GM12874 (cell line): Measurements from ENCODE around the gene VMP1.

Experiments used
- TF ChIP-seq, protein P1 (sequence below): IDR thresholded peaks from 2 replicates; pipeline ENCODE4 v1.5.1; 2011; ENCODE audit warnings: low read depth, mild to moderate bottlenecking, control low read depth, low read length, moderate library complexity; ENCODE audit not compliant: insufficient read depth

Gene VMP1

DNA sequence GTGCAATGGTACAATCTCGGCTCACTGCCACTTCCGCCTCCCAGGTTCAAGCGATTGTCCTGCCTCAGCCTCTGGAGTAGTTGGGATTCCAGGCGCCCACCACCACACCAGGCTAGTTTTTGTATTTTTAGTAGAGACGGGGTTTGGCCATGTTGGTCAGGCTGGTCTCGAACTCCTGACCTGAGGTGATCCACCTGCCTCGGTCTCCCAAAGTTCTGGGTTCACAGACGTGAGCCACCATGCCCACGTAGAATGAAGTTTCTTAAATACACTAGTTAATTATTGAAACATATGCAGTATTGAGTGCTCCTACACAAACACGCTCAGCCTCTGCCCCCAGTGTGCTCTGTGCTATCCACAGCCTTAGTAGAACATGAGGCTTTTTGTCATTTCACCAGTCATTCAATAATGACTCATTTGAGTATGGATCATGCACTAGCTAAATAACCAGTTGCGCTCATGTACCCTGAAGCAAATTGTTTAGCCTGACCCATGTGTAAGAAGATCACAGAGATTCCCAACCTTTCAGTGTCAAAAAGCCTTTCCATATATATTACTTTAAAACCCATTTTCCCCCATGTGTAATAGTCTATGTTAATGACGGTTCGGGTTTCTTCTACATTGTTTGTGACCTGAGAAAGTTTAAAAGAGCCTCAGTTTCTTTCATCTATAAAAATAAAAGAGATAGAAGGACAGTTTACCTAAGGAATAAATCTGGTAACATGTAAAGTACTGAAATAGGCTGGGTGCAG, 135.6 kb downstream of the VMP1 start:
- TF ChIP-seq, protein P1, sequence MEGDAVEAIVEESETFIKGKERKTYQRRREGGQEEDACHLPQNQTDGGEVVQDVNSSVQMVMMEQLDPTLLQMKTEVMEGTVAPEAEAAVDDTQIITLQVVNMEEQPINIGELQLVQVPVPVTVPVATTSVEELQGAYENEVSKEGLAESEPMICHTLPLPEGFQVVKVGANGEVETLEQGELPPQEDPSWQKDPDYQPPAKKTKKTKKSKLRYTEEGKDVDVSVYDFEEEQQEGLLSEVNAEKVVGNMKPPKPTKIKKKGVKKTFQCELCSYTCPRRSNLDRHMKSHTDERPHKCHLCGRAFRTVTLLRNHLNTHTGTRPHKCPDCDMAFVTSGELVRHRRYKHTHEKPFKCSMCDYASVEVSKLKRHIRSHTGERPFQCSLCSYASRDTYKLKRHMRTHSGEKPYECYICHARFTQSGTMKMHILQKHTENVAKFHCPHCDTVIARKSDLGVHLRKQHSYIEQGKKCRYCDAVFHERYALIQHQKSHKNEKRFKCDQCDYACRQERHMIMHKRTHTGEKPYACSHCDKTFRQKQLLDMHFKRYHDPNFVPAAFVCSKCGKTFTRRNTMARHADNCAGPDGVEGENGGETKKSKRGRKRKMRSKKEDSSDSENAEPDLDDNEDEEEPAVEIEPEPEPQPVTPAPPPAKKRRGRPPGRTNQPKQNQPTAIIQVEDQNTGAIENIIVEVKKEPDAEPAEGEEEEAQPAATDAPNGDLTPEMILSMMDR, result no peak

DNA sequence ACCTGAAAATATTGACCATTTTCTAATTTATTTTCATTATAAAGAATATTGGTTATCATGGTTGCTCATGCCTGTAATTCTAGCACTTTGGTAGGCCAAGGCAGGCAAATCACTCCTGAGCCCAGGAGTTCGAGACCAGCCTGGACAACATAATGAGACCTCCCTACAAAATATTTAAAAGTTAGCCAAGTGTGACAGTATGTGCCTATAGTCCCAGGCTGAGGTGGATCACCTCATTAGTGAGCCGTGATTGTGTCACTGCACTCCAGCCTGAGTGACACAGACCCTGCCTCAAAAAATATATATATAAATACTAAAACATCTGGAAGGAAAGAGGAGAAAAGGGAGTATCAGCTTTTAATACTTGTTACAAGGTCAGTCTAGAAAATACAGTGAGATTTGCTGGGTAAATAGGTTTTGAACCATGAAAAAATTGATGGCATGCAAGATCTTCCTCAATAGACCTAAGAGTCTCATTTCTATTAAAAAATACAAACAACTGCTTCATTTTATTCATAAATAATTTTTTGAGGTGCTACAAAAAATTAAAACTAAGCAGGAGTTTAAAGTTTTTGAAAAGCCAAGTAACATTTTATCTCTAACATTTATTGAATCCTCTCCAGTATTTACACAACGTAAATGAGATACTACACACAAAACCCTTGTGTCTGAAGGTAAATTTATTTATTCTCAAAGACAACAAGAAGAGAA, 137.6 kb downstream of the VMP1 start:
- TF ChIP-seq, protein P1, result no peak

DNA sequence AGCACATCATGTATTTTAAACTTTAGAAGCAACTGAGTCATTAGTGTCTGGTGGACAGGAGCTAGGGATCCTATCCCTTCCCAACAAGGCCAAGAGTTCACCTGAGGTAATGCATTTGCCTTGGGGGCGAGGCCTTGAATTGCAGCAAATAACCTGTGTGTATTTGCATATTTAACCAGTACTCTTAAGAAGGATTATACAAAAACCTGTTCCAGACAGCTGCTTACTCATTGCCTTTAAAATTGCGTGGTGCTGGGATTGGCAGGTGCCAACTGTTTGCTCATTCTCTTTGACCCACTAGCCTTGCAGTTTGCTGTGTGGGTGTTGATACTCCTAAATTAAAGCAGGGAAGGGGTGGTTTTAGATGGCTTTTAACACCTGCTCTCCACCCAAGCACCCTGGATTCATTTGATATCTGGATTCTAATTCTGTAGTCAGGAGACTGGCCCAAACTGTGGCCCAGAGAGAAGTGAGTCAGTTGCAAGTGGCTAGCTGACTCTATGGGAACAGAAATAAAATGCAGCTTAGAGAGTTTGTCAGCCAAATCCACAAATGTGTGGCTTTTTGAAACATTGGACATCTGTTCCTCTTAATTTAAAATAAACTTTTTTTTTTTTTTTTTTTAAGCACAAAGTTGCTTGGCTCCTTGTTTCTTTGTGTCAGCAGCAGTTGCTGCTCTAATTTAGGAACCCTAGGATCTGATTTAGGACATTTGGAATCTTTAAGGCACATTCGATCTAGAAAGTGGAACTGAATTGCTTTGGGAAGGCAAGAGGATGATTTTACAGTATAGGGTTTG, 138.3 kb downstream of the VMP1 start:
- TF ChIP-seq, protein P1, result no peak

DNA sequence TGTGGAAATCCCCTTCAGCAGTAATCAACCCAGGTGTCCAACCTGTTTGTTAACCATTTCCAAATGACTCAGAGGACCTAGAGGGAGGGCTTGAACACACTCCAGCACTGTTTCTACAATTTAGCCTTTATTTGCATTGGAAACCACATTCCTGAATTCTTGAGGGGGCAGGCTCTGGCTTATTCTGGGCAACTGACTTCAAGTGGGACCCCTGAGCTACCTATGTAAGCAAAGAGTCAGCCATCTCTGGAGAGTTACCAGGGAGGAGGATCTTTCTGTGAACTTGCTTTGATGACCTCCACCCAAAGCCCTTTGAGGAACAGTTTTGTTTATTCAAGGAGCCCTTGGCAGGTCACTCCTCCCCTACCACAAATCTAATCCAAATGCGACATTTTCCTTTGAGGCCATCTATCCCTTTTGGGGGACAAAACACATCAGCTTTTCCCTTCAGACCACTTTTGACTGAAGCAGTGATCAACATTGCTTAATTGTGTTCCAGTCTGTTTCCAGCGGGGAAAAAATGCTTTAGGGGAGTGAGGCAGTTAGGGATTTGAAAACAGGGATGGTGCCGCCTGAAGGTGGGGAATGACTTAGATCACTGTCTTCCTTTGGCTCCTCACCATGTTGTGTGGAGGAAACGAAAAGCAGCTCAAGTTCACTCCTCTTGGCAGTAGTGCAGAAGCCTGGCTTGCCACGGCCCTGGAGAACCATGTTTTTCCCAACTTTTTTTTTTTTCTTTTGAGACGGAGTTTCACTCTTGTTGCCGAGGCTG, 139.1 kb downstream of the VMP1 start:
- TF ChIP-seq, protein P1, result no peak

DNA sequence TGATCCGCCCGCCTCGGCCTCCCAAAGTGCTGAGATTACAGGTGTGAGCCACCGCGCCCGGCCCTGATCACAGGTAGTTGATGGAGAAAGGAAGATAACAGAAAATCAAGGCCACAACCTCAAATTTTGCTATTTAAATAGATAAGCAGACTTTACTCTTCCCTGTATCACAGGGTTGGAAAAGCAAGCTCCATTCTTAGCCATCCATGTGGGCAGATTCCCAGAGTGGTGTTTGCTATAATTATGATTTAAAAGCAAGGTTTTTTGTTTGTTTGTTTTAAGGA, 140.9 kb downstream of the VMP1 start:
- TF ChIP-seq, protein P1, result no peak

DNA sequence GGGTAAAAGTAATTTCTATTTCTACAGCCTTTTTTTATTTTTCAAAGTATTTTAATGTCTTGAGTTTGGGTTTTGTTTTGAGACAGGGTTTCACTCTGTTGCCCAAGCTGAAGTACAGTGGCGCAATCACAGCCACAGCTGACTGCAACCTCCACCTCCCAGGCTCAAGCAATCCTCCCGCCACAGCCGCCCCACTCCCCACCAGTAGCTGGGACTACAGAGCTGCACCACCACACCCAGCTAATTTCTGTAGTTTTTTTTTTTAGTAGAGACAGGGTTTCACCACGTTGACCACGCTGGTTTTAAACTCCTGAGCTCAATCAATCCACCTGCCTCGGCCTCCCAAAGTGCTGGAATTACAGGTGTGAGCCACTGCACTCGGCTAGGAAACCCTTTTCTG, 141.3 kb downstream of the VMP1 start:
- TF ChIP-seq, protein P1, result no peak
